SK-N-SH (cell line): ENCODE measurements around the gene C10orf90. TPM values are rescaled to one million over a fixed set of nuclear protein-coding genes. Genes with fewer than 3 reads are reported as not detected.

Experiments used
- CTCF ChIA-PET: fragments of 300-600, 350-600 bp; formaldehyde crosslinking; extraction: SDS; loops from one replicate; lab custom pipeline; 2021; lab: Yijun Ruan, JAX
- POLR2A ChIA-PET: fragments of 350-600 bp; sonication (Branson Sonifier 250); formaldehyde crosslinking; extraction: SDS; loops from one replicate; lab custom pipeline; 2020; ENCODE audit warnings: antibody characterized with exemption, inconsistent platforms; lab: Yijun Ruan, JAX
- DNase-seq: peaks from one replicate; pipeline ENCODE4 v3.0.0; 2012
- H2AFZ ChIP-seq: fragments of 200-600 bp; sonication (generic); 2 replicates; pipeline ENCODE4 v1.8.1; 2016; ENCODE audit warnings: antibody characterized with exemption, mild to moderate bottlenecking, low read depth
- H3F3A ChIP-seq: fragments of 200-600 bp; sonication (generic); replicated peaks from 2 replicates; pipeline ENCODE3; 2016; ENCODE audit warnings: antibody characterized with exemption, mild to moderate bottlenecking; ENCODE audit not compliant: insufficient read depth
- H3K27ac ChIP-seq, 2 experiments: fragments of 200-500 bp in 1 of 2; fragments of 200-600 bp in 1 of 2; sonication (Bioruptor generic) in 1 of 2; sonication (generic), shearing (Covaris generic) in 1 of 2; 2 replicates each; pipeline versions ENCODE4 v1.5.1 to v1.6.1; 2014 to 2016; ENCODE audit warnings: low read depth in 2 of 2, inconsistent platforms in 1 of 2, low read length in 1 of 2, mild to moderate bottlenecking in 1 of 2, mixed read lengths in 1 of 2
- H3K27me3 ChIP-seq: fragments of 200-600 bp; sonication (generic), shearing (Covaris generic); 2 replicates; pipeline ENCODE4 v1.6.1; 2016; ENCODE audit warnings: mixed run types; ENCODE audit not compliant: insufficient read depth
- H3K36me3 ChIP-seq, 2 experiments: fragments of 200-500 bp in 1 of 2; fragments of 200-600 bp in 1 of 2; sonication (Bioruptor generic) in 1 of 2; sonication (generic) in 1 of 2; replicated peaks in 1 of 2; 2 replicates each; pipeline versions ENCODE3 to v1.5.1; 2014 to 2016; ENCODE audit warnings: low read length in 1 of 2, mild to moderate bottlenecking in 1 of 2; ENCODE audit not compliant: insufficient read depth in 2 of 2, control insufficient read depth in 1 of 2
- H3K4me1 ChIP-seq, 2 experiments: fragments of 200-500 bp in 1 of 2; fragments of 200-600 bp in 1 of 2; sonication (Bioruptor generic) in 1 of 2; sonication (generic), shearing (Covaris generic) in 1 of 2; 2 replicates each; pipeline versions ENCODE4 v1.5.1 to v1.6.1; 2014 to 2016; ENCODE audit warnings: low read depth in 1 of 2, low read length in 1 of 2, mixed run types in 1 of 2; ENCODE audit not compliant: insufficient read depth in 2 of 2, control insufficient read depth in 1 of 2
- H3K4me2 ChIP-seq: fragments of 200-600 bp; sonication (generic), shearing (Covaris generic); 2 replicates; pipeline ENCODE4 v1.6.1; 2017; ENCODE audit warnings: mixed run types
- H3K4me3 ChIP-seq, 2 experiments: fragments of 200-500 bp in 1 of 2; fragments of 200-600 bp in 1 of 2; sonication (Bioruptor generic) in 1 of 2; sonication (generic), shearing (Covaris generic) in 1 of 2; 2 replicates each; pipeline versions ENCODE4 v1.5.1 to v1.8.1; 2014 to 2016; ENCODE audit warnings: low read depth in 2 of 2, inconsistent platforms in 1 of 2, low read length in 1 of 2, mild to moderate bottlenecking in 1 of 2, mixed read lengths in 1 of 2, moderate library complexity in 1 of 2
- H3K79me2 ChIP-seq: fragments of 200-600 bp; sonication (generic); 2 replicates; pipeline ENCODE4 v1.8.1; 2017; ENCODE audit warnings: mild to moderate bottlenecking; ENCODE audit not compliant: insufficient read depth
- H3K9ac ChIP-seq: fragments of 200-600 bp; sonication (generic); 2 replicates; pipeline ENCODE4 v1.6.1; 2017; ENCODE audit warnings: mixed run types
- H3K9me2 ChIP-seq: fragments of 200-600 bp; sonication (generic); 2 replicates; pipeline ENCODE4 v1.6.1; 2017; ENCODE audit warnings: mixed run types
- H3K9me3 ChIP-seq: fragments of 200-600 bp; sonication (generic); 2 replicates; pipeline ENCODE4 v1.6.1; 2017; ENCODE audit warnings: mixed run types, mild to moderate bottlenecking, moderate library complexity
- H4K20me1 ChIP-seq: fragments of 200-600 bp; sonication (generic); 2 replicates; pipeline ENCODE4 v1.6.1; 2017; ENCODE audit warnings: mild to moderate bottlenecking, mixed run types; ENCODE audit not compliant: insufficient read depth
- CTCF ChIP-seq: fragments of 200-600 bp; sonication (generic); IDR thresholded peaks from 2 replicates; pipeline ENCODE4 v1.6.1; 2017; ENCODE audit warnings: antibody characterized with exemption, mild to moderate bottlenecking, moderate library complexity
- EP300 ChIP-seq, 2 experiments: IDR thresholded peaks; 2 replicates each; pipeline versions ENCODE4 v1.4.0 to v1.6.1; 2012; ENCODE audit warnings: borderline replicate concordance in 1 of 2, low read depth in 1 of 2, low read length in 1 of 2
- EZH2phosphoT487 ChIP-seq: fragments of 200-600 bp; sonication (generic); IDR thresholded peaks from 2 replicates; pipeline ENCODE4 v1.6.1; 2017; ENCODE audit warnings: low read depth, mixed run types, mild to moderate bottlenecking, antibody characterized with exemption, moderate library complexity, borderline replicate concordance
- FOSL2 ChIP-seq: IDR thresholded peaks from 2 replicates; pipeline ENCODE4 v1.4.0; 2012; ENCODE audit warnings: low read depth, mild to moderate bottlenecking, moderate library complexity, borderline replicate concordance
- FOXM1 ChIP-seq: IDR thresholded peaks from 2 replicates; pipeline ENCODE4 v1.4.0; 2012; ENCODE audit warnings: low read depth, mild to moderate bottlenecking
- GABPA ChIP-seq: IDR thresholded peaks from 2 replicates; pipeline ENCODE4 v1.4.0; 2012; ENCODE audit warnings: low read depth, mild to moderate bottlenecking
- IRF3 ChIP-seq: fragments of 150-350 bp; IDR thresholded peaks from 2 replicates; pipeline ENCODE4 v1.6.1; 2016; ENCODE audit warnings: mild to moderate bottlenecking, low read depth, low read length
- JUND ChIP-seq: IDR thresholded peaks from 2 replicates; pipeline ENCODE4 v1.4.0; 2012
- MAX ChIP-seq: IDR thresholded peaks from 2 replicates; pipeline ENCODE4 v1.4.0; 2012; ENCODE audit warnings: low read depth
- POLR2AphosphoS5 ChIP-seq: IDR thresholded peaks from 2 replicates; pipeline ENCODE4 v1.6.1; 2012; ENCODE audit warnings: low read depth, low read length
- RCOR1 ChIP-seq: fragments of 150-350 bp; IDR thresholded peaks from 2 replicates; pipeline ENCODE4 v1.6.1; 2017; ENCODE audit warnings: antibody characterized with exemption, low read length
- RXRA ChIP-seq: IDR thresholded peaks from 2 replicates; pipeline ENCODE4 v1.4.0; 2012; ENCODE audit warnings: low read depth, mild to moderate bottlenecking, borderline replicate concordance
- SMC3 ChIP-seq: IDR thresholded peaks from 2 replicates; pipeline ENCODE4 v1.6.1; 2012; ENCODE audit warnings: low read depth, low read length, improper control_type of control experiment
- TEAD4 ChIP-seq: IDR thresholded peaks from 2 replicates; pipeline ENCODE4 v1.4.0; 2012; ENCODE audit warnings: mild to moderate bottlenecking, borderline replicate concordance; ENCODE audit not compliant: insufficient read depth
- YY1 ChIP-seq: IDR thresholded peaks from 2 replicates; pipeline ENCODE4 v1.4.0; 2012; ENCODE audit warnings: low read depth, mild to moderate bottlenecking
- ZBTB33 ChIP-seq: IDR thresholded peaks from 2 replicates; pipeline ENCODE4 v1.4.0; 2012; ENCODE audit warnings: low read depth, borderline replicate concordance
- WGBS: methylation state at CpG from one replicate; pipeline ENCODE4 v1.1.6; 2017; ENCODE audit warnings: low lambda C conversion rate; 5-methylcytosine and 5-hydroxymethylcytosine counted together
- polyA plus RNA-seq, 3 experiments: library from polyadenylated mRNA; depleted of rRNA; stranded (reverse); fragments of >200 nt; gene quantifications; 2 replicates each; pipeline ENCODE4 v1.2.3, GENCODE V29; 2012

Gene C10orf90
- polyA plus RNA-seq, 1 of the 3 experiments (the other 2 are of a cell fraction) = 0.21 TPM

- TF ChIP-seq RXRA = no peak
- TF ChIP-seq GABPA = no peak
- TF ChIP-seq CTCF = no peak
- TF ChIP-seq YY1 = no peak
- no peak for TF ChIP-seq TEAD4
- no peak for TF ChIP-seq RCOR1
- TF ChIP-seq SMC3 = no peak
- TF ChIP-seq ZBTB33 = no peak
- TF ChIP-seq FOXM1 = no peak
- no peak for TF ChIP-seq EP300 (IDR thresholded peaks at IDR 0.05; ENCODE audit: borderline replicate concordance in 1 of 2, low read depth in 1 of 2, low read length in 1 of 2)
- no peak for TF ChIP-seq MAX
- no peak for TF ChIP-seq FOSL2
These were observed 996 bp upstream of the C10orf90 start (continued) for GRCh38 chr10:126671402-126671975.

GRCh38 chr10:126670895-126671261, 385 bp upstream of the C10orf90 start:
- no peak for TF ChIP-seq JUND
- no peak for TF ChIP-seq GABPA
- no peak for TF ChIP-seq RXRA
- no peak for TF ChIP-seq POLR2AphosphoS5
- TF ChIP-seq IRF3 = no peak
- no peak for TF ChIP-seq EZH2phosphoT487
- no peak for TF ChIP-seq FOXM1
- TF ChIP-seq, all 33 proteins: peak for 0
- H3K9me2 ChIP-seq = no peaks in the 10 kb centered on the region
- no peak overlapping the region for H3K27ac ChIP-seq
- no peak overlapping the region for H3K4me3 ChIP-seq
- no peak overlapping the region for H3K9ac ChIP-seq
- POLR2A ChIA-PET = no interaction called here
- H3F3A ChIP-seq = no peaks in the 10 kb centered on the region
- no peak overlapping the region for H2AFZ ChIP-seq
- H3K27me3 ChIP-seq = no peaks in the 10 kb centered on the region
- no peaks in the 10 kb centered on the region for H3K4me1 ChIP-seq
- H3K9me3 ChIP-seq = no peaks in the 10 kb centered on the region
- 32% methylated on average over 7 of the region's 7 CpGs for WGBS
- no peak for DNase-seq
- no peaks in the 10 kb centered on the region for H3K79me2 ChIP-seq
- no peaks in the 10 kb centered on the region for H3K36me3 ChIP-seq
- no peaks in the 10 kb centered on the region for H4K20me1 ChIP-seq
- no peak overlapping the region for H3K4me2 ChIP-seq
- CTCF ChIA-PET = no interaction called here
